WTC11 (cell line): ENCODE results near the gene TMEM234.

Experiments used
- ATF2 ChIP-seq: sonication (generic); formaldehyde crosslinking; IDR thresholded peaks from 2 replicates; pipeline ENCODE4 v1.8.1; 2022; ENCODE audit warnings: low read depth, missing genetic modification reagents, borderline replicate concordance
- E2F5 ChIP-seq: sonication (generic); formaldehyde crosslinking; IDR thresholded peaks from 2 replicates; pipeline ENCODE4 v1.8.1; 2022; ENCODE audit warnings: mild to moderate bottlenecking, moderate library complexity, missing genetic modification reagents
- MXD4 ChIP-seq: fragments of 250-450 bp; sonication (Bioruptor Pico); IDR thresholded peaks from 2 replicates; pipeline ENCODE4 v1.8.0; 2021; ENCODE audit warnings: mild to moderate bottlenecking, moderate library complexity, borderline replicate concordance
- TF ChIP-seq, protein P1 (sequence below): fragments of 200-600 bp; IDR thresholded peaks from 2 replicates; pipeline ENCODE4 v1.8.0; 2022; ENCODE audit warnings: antibody characterized with exemption

GRCh38 chr1:32200226-32201010 lies 21.7 kb downstream of the TMEM234 start, which contains the start of gene CCDC28B:
- TF ChIP-seq ATF2 (no peak), MXD4 (CRISPR knock-in tag) (no peak), E2F5 (CRISPR knock-in tag) (0 out of 2 replicates have a peak, but pooled peaks have one; percentile 36)
- TF ChIP-seq, protein P1, sequence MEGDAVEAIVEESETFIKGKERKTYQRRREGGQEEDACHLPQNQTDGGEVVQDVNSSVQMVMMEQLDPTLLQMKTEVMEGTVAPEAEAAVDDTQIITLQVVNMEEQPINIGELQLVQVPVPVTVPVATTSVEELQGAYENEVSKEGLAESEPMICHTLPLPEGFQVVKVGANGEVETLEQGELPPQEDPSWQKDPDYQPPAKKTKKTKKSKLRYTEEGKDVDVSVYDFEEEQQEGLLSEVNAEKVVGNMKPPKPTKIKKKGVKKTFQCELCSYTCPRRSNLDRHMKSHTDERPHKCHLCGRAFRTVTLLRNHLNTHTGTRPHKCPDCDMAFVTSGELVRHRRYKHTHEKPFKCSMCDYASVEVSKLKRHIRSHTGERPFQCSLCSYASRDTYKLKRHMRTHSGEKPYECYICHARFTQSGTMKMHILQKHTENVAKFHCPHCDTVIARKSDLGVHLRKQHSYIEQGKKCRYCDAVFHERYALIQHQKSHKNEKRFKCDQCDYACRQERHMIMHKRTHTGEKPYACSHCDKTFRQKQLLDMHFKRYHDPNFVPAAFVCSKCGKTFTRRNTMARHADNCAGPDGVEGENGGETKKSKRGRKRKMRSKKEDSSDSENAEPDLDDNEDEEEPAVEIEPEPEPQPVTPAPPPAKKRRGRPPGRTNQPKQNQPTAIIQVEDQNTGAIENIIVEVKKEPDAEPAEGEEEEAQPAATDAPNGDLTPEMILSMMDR: no peak
